Choroid plexus epithelial cell (primary cell): ENCODE results near the gene PIP4K2A.

Source experiments
- DNase-seq: peaks from one replicate; pipeline ENCODE4 v3.0.0-alpha.2; 2010; ENCODE audit warnings: low read depth
- H3K4me3 ChIP-seq: 2 replicates; pipeline ENCODE4 v1.5.1; 2011; ENCODE audit warnings: low read depth, mild to moderate bottlenecking, control low read depth, low read length, moderate library complexity
- TF ChIP-seq, protein P1 (sequence below): conservative IDR thresholded peaks from 2 replicates; pipeline ENCODE4 v1.5.1; 2011; ENCODE audit warnings: low read depth, mild to moderate bottlenecking, control low read depth, inconsistent platforms, low read length, moderate library complexity

Gene PIP4K2A

DNA sequence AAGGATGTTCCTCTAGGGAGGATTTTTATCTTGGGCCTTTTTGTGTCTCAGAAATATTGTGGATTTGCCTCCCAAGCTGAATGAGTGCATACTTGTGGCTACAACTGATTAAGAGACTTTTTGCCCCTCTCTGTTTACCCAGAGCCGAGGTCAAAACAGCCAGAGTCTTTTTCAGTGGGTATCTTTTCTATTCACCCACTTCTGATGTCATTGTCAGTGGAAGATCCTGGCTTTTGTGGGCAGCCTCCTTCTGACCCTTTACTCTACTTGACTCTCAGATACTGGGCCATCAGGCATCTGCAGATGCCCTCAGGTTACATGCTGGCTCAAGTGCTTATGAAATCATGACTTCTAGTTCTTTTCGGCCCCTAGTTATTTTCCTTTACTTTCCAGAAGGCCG, 19.6 kb upstream of the PIP4K2A start:
- H3K4me3 ChIP-seq = no peak overlapping the region
- TF ChIP-seq, protein P1, sequence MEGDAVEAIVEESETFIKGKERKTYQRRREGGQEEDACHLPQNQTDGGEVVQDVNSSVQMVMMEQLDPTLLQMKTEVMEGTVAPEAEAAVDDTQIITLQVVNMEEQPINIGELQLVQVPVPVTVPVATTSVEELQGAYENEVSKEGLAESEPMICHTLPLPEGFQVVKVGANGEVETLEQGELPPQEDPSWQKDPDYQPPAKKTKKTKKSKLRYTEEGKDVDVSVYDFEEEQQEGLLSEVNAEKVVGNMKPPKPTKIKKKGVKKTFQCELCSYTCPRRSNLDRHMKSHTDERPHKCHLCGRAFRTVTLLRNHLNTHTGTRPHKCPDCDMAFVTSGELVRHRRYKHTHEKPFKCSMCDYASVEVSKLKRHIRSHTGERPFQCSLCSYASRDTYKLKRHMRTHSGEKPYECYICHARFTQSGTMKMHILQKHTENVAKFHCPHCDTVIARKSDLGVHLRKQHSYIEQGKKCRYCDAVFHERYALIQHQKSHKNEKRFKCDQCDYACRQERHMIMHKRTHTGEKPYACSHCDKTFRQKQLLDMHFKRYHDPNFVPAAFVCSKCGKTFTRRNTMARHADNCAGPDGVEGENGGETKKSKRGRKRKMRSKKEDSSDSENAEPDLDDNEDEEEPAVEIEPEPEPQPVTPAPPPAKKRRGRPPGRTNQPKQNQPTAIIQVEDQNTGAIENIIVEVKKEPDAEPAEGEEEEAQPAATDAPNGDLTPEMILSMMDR = no peak
- DNase-seq = no peak

DNA sequence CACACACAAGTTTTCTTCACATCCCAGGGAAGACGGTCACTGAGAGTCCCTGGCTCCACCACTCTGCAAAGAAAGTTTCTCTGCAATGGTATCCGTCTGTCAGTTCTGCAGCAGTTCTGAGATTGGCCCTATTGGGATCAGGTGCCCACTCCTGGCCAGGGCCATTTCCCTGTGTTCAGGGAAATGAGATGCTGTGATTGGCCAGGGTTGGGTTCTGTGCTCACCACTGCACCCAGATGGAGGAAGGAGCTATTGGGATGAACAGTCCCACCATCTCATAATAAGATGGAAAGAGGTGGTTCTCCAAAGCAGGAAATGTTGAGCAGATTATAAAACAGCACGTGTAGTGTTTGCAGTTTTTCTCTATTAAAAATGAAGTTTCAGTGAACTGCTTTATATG, 13.3 kb upstream of the PIP4K2A start:
- no peak overlapping the region for H3K4me3 ChIP-seq
- DNase-seq = no peak
- TF ChIP-seq, protein P1 = no peak

DNA sequence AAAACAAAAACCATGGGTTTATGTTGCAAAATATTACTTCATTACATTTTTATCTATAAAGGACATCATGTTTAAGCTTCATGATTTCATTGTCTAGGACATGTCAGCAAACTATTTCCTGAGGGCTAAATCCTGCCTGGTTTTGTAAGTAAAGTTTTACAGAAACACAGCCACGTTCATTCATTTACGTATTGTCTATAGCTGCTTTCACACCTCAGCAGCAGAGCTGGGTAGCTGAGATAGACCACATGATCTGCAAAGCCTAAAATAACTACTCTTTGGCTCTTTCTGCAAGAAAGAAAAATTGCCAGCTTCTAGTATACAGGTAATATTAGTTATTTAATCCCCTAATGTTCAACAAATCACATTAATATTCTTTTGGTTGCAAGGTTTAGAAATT, 12.7 kb upstream of the PIP4K2A start:
- H3K4me3 ChIP-seq = no peak overlapping the region
- TF ChIP-seq, protein P1 = no peak
- DNase-seq = no peak

DNA sequence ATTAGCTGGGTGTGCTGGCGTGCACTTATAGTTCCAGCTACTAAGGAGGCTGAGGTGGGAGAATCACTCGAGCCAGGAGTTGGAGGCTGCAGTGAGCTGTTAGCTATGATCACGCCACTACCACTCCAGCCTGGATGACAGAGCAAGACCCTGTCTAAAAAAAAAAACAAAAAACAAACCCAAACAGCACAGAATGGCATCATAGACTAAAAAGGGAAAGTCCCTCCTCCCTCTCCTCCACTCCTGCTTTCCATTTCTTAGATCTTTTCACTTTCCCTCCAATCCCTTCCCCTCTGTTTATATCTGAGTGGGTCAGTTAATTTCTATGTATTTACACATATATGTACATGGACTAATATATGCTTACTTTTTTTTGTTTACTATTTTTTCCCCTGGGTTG, 10.4 kb upstream of the PIP4K2A start:
- TF ChIP-seq, protein P1 = no peak
- H3K4me3 ChIP-seq = no peak overlapping the region
- no peak for DNase-seq

DNA sequence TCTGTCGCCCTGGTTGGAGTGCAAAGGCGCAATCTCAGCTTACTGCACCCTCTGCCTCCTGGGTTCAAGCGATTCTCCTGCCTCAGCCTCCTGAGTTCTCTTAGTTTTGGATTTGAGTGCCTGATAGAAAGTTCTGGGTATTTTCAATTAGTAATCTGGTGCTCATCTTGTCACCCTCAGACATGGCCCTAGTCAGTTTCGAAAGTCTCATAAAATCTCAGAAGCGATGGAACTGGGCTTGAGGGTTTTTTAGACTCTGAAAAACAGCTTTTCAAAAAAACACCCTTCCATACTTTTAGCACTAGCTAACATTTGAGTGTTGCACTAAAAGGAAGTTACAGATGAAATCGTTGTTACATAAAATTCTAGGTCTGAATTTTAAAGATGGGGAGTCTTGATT, 9.4 kb upstream of the PIP4K2A start:
- TF ChIP-seq, protein P1 = no peak
- DNase-seq = no peak
- no peak overlapping the region for H3K4me3 ChIP-seq

DNA sequence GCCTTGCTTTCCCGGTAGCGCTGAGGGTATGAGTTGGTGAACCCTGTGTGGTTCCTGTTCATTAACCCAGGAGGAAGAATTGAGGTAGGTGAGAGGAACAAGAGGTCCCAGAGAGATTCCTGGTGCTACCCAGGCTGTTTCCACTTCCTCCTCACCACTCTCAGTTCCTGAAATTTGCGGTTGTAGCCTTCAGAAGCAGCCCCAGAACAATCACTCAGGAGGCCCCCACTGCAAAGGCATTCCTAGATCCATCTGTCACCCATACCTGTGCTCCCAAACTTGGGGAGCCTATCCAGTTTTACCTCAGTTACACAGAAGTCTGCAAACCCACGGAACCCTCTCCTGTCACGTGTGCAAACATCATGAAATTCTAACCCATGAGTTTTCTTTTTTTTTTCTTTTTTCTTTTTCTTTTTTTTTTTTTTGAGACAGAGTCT, 9.0 kb upstream of the PIP4K2A start:
- TF ChIP-seq, protein P1 = no peak
- no peak for DNase-seq
- no peak overlapping the region for H3K4me3 ChIP-seq

DNA sequence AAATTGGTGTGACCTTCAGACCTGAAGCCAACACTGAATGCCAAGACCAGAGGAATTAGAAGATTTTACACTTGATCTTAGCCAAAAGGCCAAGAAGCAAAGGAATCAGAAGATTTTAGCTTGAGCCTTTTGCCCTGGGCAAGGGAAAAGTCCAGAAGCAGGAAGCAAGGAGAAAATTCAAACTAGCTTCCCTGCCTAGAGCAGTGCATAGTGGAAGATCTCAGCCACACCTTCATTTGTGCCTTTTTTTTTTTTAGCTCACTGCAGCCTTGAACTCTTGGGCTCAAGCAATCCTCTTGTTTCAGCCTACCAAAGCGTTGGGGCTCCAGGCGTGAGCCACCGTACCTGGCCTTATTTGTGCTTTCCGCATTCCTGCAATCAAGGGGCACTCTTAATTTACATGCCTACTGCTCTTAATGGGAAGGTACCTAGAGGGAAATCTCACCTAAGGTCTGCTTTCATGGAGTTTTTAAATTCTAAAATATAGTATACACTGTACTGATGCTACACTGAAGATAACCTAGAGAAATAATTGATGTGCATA, 8.3 kb upstream of the PIP4K2A start:
- no peak for DNase-seq

More for the DNA sequence above, 8.3 kb upstream of the PIP4K2A start:
- H3K4me3 ChIP-seq = no peak overlapping the region
- TF ChIP-seq, protein P1 = no peak
